Measurements from ENCODE around the gene POR. TPM values are rescaled to one million over a fixed set of nuclear protein-coding genes. Genes with fewer than 3 reads are reported as not detected.
A peak's percentile ranks its signal among the peaks of the same experiment; 100 is the strongest.

The POR gene
- total and polyA plus RNA-seq, 2 of the 13 experiments (the other 11 are each of a cell fraction or from before 2014, with no cell fraction given): 145 to 266 TPM

DNA sequence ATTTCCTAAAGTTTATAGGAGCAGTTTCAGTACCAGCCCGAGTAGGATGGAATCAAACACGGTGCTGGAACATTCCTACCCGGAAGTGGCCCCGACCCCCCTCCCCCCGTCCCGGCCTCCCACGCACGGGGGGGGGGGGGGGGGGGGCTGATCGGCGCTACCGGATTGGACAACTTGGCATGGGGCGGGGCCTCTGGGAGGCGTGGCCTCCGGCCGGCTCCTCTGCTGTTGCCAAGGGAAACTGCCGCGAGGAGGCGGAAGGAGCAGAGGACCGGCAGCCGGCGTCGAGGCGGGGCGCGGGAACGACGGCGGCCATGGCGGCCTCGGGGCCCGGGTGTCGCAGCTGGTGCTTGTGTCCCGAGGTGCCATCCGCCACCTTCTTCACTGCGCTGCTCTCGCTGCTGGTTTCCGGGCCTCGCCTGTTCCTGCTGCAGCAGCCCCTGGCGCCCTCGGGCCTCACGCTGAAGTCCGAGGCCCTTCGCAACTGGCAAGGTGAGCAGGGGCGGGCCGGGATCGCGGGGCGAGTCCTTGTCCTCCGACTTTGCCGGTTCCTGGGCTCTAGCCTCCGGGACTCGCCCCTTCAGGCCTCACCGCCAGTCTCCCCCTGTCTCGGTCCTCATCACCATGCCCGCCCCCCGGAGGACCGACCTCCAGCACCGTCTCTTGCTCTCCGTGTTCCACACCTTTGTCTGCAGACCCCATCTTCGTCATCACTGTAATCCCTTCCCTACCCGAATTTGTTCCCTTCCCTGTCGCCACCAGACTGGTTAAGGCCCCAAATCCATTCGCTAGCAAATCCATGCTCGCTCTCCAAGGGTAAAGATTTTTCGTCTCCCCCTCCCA is 36.0 kb upstream of the POR start, which contains the start of gene RHBDD2 (continued):
- TF ChIP-seq MAF1 (CRISPR knock-in tag; IDR thresholded peaks at IDR 0.05; ENCODE audit: borderline replicate concordance): peak; percentile 80
- peak; percentile 76 for TF ChIP-seq SP4 (CRISPR knock-in tag; IDR thresholded peaks at IDR 0.05)
- no peak for TF ChIP-seq JDP2 (CRISPR knock-in tag; IDR thresholded peaks at IDR 0.05; ENCODE audit: borderline replicate concordance)
- TF ChIP-seq, protein P1, sequence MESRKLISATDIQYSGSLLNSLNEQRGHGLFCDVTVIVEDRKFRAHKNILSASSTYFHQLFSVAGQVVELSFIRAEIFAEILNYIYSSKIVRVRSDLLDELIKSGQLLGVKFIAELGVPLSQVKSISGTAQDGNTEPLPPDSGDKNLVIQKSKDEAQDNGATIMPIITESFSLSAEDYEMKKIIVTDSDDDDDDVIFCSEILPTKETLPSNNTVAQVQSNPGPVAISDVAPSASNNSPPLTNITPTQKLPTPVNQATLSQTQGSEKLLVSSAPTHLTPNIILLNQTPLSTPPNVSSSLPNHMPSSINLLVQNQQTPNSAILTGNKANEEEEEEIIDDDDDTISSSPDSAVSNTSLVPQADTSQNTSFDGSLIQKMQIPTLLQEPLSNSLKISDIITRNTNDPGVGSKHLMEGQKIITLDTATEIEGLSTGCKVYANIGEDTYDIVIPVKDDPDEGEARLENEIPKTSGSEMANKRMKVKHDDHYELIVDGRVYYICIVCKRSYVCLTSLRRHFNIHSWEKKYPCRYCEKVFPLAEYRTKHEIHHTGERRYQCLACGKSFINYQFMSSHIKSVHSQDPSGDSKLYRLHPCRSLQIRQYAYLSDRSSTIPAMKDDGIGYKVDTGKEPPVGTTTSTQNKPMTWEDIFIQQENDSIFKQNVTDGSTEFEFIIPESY (CRISPR knock-in tag; IDR thresholded peaks at IDR 0.05): no peak
- no peak for TF ChIP-seq ATM (IDR thresholded peaks at IDR 0.05; ENCODE audit: borderline replicate concordance)
- TF ChIP-seq ARID2 (CRISPR knock-in tag; IDR thresholded peaks at IDR 0.05; ENCODE audit: borderline replicate concordance): 0 out of 2 replicates have a peak, but pooled peaks have one; percentile 24
- no peak for TF ChIP-seq ZNF850 (CRISPR knock-in tag; conservative IDR thresholded peaks at IDR 0.05)
- TF ChIP-seq ZNF256 (CRISPR knock-in tag; conservative IDR thresholded peaks at IDR 0.05): no peak
- TF ChIP-seq, protein P2, sequence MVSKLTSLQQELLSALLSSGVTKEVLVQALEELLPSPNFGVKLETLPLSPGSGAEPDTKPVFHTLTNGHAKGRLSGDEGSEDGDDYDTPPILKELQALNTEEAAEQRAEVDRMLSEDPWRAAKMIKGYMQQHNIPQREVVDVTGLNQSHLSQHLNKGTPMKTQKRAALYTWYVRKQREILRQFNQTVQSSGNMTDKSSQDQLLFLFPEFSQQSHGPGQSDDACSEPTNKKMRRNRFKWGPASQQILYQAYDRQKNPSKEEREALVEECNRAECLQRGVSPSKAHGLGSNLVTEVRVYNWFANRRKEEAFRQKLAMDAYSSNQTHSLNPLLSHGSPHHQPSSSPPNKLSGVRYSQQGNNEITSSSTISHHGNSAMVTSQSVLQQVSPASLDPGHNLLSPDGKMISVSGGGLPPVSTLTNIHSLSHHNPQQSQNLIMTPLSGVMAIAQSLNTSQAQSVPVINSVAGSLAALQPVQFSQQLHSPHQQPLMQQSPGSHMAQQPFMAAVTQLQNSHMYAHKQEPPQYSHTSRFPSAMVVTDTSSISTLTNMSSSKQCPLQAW (CRISPR knock-in tag; IDR thresholded peaks at IDR 0.05): no peak; the same call in 1 of the 2 replicates
- TF ChIP-seq, protein P3, sequence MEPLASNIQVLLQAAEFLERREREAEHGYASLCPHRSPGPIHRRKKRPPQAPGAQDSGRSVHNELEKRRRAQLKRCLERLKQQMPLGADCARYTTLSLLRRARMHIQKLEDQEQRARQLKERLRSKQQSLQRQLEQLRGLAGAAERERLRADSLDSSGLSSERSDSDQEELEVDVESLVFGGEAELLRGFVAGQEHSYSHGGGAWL (CRISPR knock-in tag; IDR thresholded peaks at IDR 0.05): peak; percentile 95
- TF ChIP-seq ZBTB7B (CRISPR knock-in tag; IDR thresholded peaks at IDR 0.05): 0 out of 2 replicates have a peak, but pooled peaks have one; percentile 13
- no peak for TF ChIP-seq ZNF841 (CRISPR knock-in tag; IDR thresholded peaks at IDR 0.05; ENCODE audit: borderline replicate concordance)
- TF ChIP-seq, protein P4, sequence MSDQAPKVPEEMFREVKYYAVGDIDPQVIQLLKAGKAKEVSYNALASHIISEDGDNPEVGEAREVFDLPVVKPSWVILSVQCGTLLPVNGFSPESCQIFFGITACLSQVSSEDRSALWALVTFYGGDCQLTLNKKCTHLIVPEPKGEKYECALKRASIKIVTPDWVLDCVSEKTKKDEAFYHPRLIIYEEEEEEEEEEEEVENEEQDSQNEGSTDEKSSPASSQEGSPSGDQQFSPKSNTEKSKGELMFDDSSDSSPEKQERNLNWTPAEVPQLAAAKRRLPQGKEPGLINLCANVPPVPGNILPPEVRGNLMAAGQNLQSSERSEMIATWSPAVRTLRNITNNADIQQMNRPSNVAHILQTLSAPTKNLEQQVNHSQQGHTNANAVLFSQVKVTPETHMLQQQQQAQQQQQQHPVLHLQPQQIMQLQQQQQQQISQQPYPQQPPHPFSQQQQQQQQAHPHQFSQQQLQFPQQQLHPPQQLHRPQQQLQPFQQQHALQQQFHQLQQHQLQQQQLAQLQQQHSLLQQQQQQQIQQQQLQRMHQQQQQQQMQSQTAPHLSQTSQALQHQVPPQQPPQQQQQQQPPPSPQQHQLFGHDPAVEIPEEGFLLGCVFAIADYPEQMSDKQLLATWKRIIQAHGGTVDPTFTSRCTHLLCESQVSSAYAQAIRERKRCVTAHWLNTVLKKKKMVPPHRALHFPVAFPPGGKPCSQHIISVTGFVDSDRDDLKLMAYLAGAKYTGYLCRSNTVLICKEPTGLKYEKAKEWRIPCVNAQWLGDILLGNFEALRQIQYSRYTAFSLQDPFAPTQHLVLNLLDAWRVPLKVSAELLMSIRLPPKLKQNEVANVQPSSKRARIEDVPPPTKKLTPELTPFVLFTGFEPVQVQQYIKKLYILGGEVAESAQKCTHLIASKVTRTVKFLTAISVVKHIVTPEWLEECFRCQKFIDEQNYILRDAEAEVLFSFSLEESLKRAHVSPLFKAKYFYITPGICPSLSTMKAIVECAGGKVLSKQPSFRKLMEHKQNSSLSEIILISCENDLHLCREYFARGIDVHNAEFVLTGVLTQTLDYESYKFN (CRISPR knock-in tag; conservative IDR thresholded peaks at IDR 0.05): peak; percentile 33; the same call in 1 of the 2 replicates
- TF ChIP-seq SMAD3 (CRISPR knock-in tag; IDR thresholded peaks at IDR 0.05): no peak
- TF ChIP-seq ZC3H13 (CRISPR knock-in tag; IDR thresholded peaks at IDR 0.05): no peak
- TF ChIP-seq, protein P5, sequence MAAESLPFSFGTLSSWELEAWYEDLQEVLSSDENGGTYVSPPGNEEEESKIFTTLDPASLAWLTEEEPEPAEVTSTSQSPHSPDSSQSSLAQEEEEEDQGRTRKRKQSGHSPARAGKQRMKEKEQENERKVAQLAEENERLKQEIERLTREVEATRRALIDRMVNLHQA (CRISPR knock-in tag; IDR thresholded peaks at IDR 0.05): no peak
- no peak for TF ChIP-seq ZNF343 (CRISPR knock-in tag; IDR thresholded peaks at IDR 0.05)
- TF ChIP-seq CHD2 (IDR thresholded peaks at IDR 0.05; ENCODE audit: low read depth, low read length): no peak
- peak; percentile 86 for TF ChIP-seq IKZF4 (CRISPR knock-in tag; IDR thresholded peaks at IDR 0.05; ENCODE audit: borderline replicate concordance, low read depth, not compliant biosample characterization)
